Measurements from ENCODE around the gene TPD52L1.

Gene TPD52L1

GRCh38 chr6:125231133-125231532 is 77.6 kb downstream of the TPD52L1 start:
- Histone ChIP-seq H3K27ac (ENCODE audit: low read depth, low read length) (no peak overlapping the region), H3K9ac (ENCODE audit: low read depth in 1 of 2, low read length in 2 of 2) (no peak overlapping the region), H3K9me3 (ENCODE audit: control insufficient read depth in 1 of 2, low read length in 2 of 2) (no peaks in the 10 kb centered on the region), H3K27me3 (ENCODE audit: control insufficient read depth in 1 of 2, insufficient read depth in 2 of 2, low read length in 2 of 2) (no peaks in the 10 kb centered on the region), H3K4me3 (ENCODE audit: low read depth in 1 of 2, low read length in 2 of 2) (no peak overlapping the region), H3K36me3 (ENCODE audit: control insufficient read depth in 1 of 2, insufficient read depth in 2 of 2, low read length in 2 of 2) (no peaks in the 10 kb centered on the region), H3K4me1 (ENCODE audit: control insufficient read depth in 1 of 2, insufficient read depth in 2 of 2, low read length in 2 of 2) (peaks cover 0 to 6% of the 10 kb centered on the region in 2 donors)

GRCh38 chr6:125231574-125232343 is 78.2 kb downstream of the TPD52L1 start:
- Histone ChIP-seq H3K27me3 (ENCODE audit: control insufficient read depth in 1 of 2, insufficient read depth in 2 of 2, low read length in 2 of 2) (no peaks in the 10 kb centered on the region), H3K4me3 (ENCODE audit: low read depth in 1 of 2, low read length in 2 of 2) (no peak overlapping the region), H3K36me3 (ENCODE audit: control insufficient read depth in 1 of 2, insufficient read depth in 2 of 2, low read length in 2 of 2) (no peaks in the 10 kb centered on the region), H3K9ac (ENCODE audit: low read depth in 1 of 2, low read length in 2 of 2) (no peak overlapping the region), H3K27ac (ENCODE audit: low read depth, low read length) (no peak overlapping the region), H3K9me3 (ENCODE audit: control insufficient read depth in 1 of 2, low read length in 2 of 2) (no peaks in the 10 kb centered on the region), H3K4me1 (ENCODE audit: control insufficient read depth in 1 of 2, insufficient read depth in 2 of 2, low read length in 2 of 2) (peaks cover 0 to 6% of the 10 kb centered on the region in 2 donors)

GRCh38 chr6:125232466-125232865 is 78.9 kb downstream of the TPD52L1 start:
- Histone ChIP-seq H3K27me3 (ENCODE audit: control insufficient read depth in 1 of 2, insufficient read depth in 2 of 2, low read length in 2 of 2) (no peaks in the 10 kb centered on the region), H3K9ac (ENCODE audit: low read depth in 1 of 2, low read length in 2 of 2) (no peak overlapping the region), H3K27ac (ENCODE audit: low read depth, low read length) (no peak overlapping the region), H3K9me3 (ENCODE audit: control insufficient read depth in 1 of 2, low read length in 2 of 2) (no peaks in the 10 kb centered on the region), H3K4me1 (ENCODE audit: control insufficient read depth in 1 of 2, insufficient read depth in 2 of 2, low read length in 2 of 2) (peaks cover 0 to 6% of the 10 kb centered on the region in 2 donors), H3K4me3 (ENCODE audit: low read depth in 1 of 2, low read length in 2 of 2) (no peak overlapping the region), H3K36me3 (ENCODE audit: control insufficient read depth in 1 of 2, insufficient read depth in 2 of 2, low read length in 2 of 2) (no peaks in the 10 kb centered on the region)

- Histone ChIP-seq H3K4me3 (ENCODE audit: low read depth in 1 of 2, low read length in 2 of 2) (no peak overlapping the region), H3K27me3 (ENCODE audit: control insufficient read depth in 1 of 2, insufficient read depth in 2 of 2, low read length in 2 of 2) (no peaks in the 10 kb centered on the region), H3K9me3 (ENCODE audit: control insufficient read depth in 1 of 2, low read length in 2 of 2) (no peaks in the 10 kb centered on the region), H3K27ac (ENCODE audit: low read depth, low read length) (no peak overlapping the region), H3K36me3 (ENCODE audit: control insufficient read depth in 1 of 2, insufficient read depth in 2 of 2, low read length in 2 of 2) (no peaks in the 10 kb centered on the region), H3K4me1 (ENCODE audit: control insufficient read depth in 1 of 2, insufficient read depth in 2 of 2, low read length in 2 of 2) (peaks cover 0 to 6% of the 10 kb centered on the region in 2 donors), H3K9ac (ENCODE audit: low read depth in 1 of 2, low read length in 2 of 2) (no peak overlapping the region)
Measured at GRCh38 chr6:125233202-125233601, 79.6 kb downstream of the TPD52L1 start.

- Histone ChIP-seq H3K27ac (ENCODE audit: low read depth, low read length) (no peak overlapping the region), H3K27me3 (ENCODE audit: control insufficient read depth in 1 of 2, insufficient read depth in 2 of 2, low read length in 2 of 2) (no peaks in the 10 kb centered on the region), H3K4me1 (ENCODE audit: control insufficient read depth in 1 of 2, insufficient read depth in 2 of 2, low read length in 2 of 2) (peaks cover 0 to under 1% of the 10 kb centered on the region in 2 donors), H3K36me3 (ENCODE audit: control insufficient read depth in 1 of 2, insufficient read depth in 2 of 2, low read length in 2 of 2) (no peaks in the 10 kb centered on the region), H3K9me3 (ENCODE audit: control insufficient read depth in 1 of 2, low read length in 2 of 2) (peaks cover 0 to 9% of the 10 kb centered on the region in 2 donors), H3K4me3 (ENCODE audit: low read depth in 1 of 2, low read length in 2 of 2) (no peak overlapping the region), H3K9ac (ENCODE audit: low read depth in 1 of 2, low read length in 2 of 2) (no peak overlapping the region)
Measured at GRCh38 chr6:125236536-125237327, 83.2 kb downstream of the TPD52L1 start.

- H3K27ac ChIP-seq (ENCODE audit: low read depth, low read length), result no peak overlapping the region
- H3K36me3 ChIP-seq (ENCODE audit: control insufficient read depth in 1 of 2, insufficient read depth in 2 of 2, low read length in 2 of 2), result no peaks in the 10 kb centered on the region
Measured at GRCh38 chr6:125237764-125238163, 84.2 kb downstream of the TPD52L1 start.

GRCh38 chr6:125245109-125245508 is 91.5 kb downstream of the TPD52L1 start:
- Histone ChIP-seq H3K4me1 (ENCODE audit: control insufficient read depth in 1 of 2, insufficient read depth in 2 of 2, low read length in 2 of 2) (peaks cover 4 to 5% of the 10 kb centered on the region in 2 donors), H3K9me3 (ENCODE audit: control insufficient read depth in 1 of 2, low read length in 2 of 2) (peaks cover 3 to 15% of the 10 kb centered on the region in 2 donors), H3K27ac (ENCODE audit: low read depth, low read length) (no peak overlapping the region), H3K27me3 (ENCODE audit: control insufficient read depth in 1 of 2, insufficient read depth in 2 of 2, low read length in 2 of 2) (no peaks in the 10 kb centered on the region), H3K4me3 (ENCODE audit: low read depth in 1 of 2, low read length in 2 of 2) (no peak overlapping the region), H3K36me3 (ENCODE audit: control insufficient read depth in 1 of 2, insufficient read depth in 2 of 2, low read length in 2 of 2) (no peaks in the 10 kb centered on the region), H3K9ac (ENCODE audit: low read depth in 1 of 2, low read length in 2 of 2) (no peak overlapping the region)

More at GRCh38 chr6:125237764-125238163, 84.2 kb downstream of the TPD52L1 start:
- Histone ChIP-seq H3K4me3 (ENCODE audit: low read depth in 1 of 2, low read length in 2 of 2) (no peak overlapping the region), H3K27me3 (ENCODE audit: control insufficient read depth in 1 of 2, insufficient read depth in 2 of 2, low read length in 2 of 2) (no peaks in the 10 kb centered on the region), H3K4me1 (ENCODE audit: control insufficient read depth in 1 of 2, insufficient read depth in 2 of 2, low read length in 2 of 2) (no peaks in the 10 kb centered on the region), H3K9ac (ENCODE audit: low read depth in 1 of 2, low read length in 2 of 2) (no peak overlapping the region), H3K9me3 (ENCODE audit: control insufficient read depth in 1 of 2, low read length in 2 of 2) (peaks cover 0 to 14% of the 10 kb centered on the region in 2 donors)

- H3K27ac ChIP-seq (ENCODE audit: low read depth, low read length), result no peak overlapping the region
- no peak overlapping the region for H3K9ac ChIP-seq (ENCODE audit: low read depth in 1 of 2, low read length in 2 of 2)
- no peaks in the 10 kb centered on the region for H3K36me3 ChIP-seq (ENCODE audit: control insufficient read depth in 1 of 2, insufficient read depth in 2 of 2, low read length in 2 of 2)
- H3K27me3 ChIP-seq (ENCODE audit: control insufficient read depth in 1 of 2, insufficient read depth in 2 of 2, low read length in 2 of 2), result no peaks in the 10 kb centered on the region
- H3K4me1 ChIP-seq (ENCODE audit: control insufficient read depth in 1 of 2, insufficient read depth in 2 of 2, low read length in 2 of 2), result peaks cover 4 to 5% of the 10 kb centered on the region in 2 donors
- H3K9me3 ChIP-seq (ENCODE audit: control insufficient read depth in 1 of 2, low read length in 2 of 2), result peaks cover 3 to 10% of the 10 kb centered on the region in 2 donors
- H3K4me3 ChIP-seq (ENCODE audit: low read depth in 1 of 2, low read length in 2 of 2), result no peak overlapping the region
Measured at GRCh38 chr6:125245523-125246264, 92.1 kb downstream of the TPD52L1 start.

GRCh38 chr6:125246566-125246965 is 93.0 kb downstream of the TPD52L1 start:
- Histone ChIP-seq H3K9me3 (ENCODE audit: control insufficient read depth in 1 of 2, low read length in 2 of 2) (peaks cover 3 to 9% of the 10 kb centered on the region in 2 donors), H3K4me1 (ENCODE audit: control insufficient read depth in 1 of 2, insufficient read depth in 2 of 2, low read length in 2 of 2) (peaks cover 4 to 5% of the 10 kb centered on the region in 2 donors), H3K9ac (ENCODE audit: low read depth in 1 of 2, low read length in 2 of 2) (no peak overlapping the region), H3K36me3 (ENCODE audit: control insufficient read depth in 1 of 2, insufficient read depth in 2 of 2, low read length in 2 of 2) (no peaks in the 10 kb centered on the region), H3K27ac (ENCODE audit: low read depth, low read length) (no peak overlapping the region), H3K4me3 (ENCODE audit: low read depth in 1 of 2, low read length in 2 of 2) (no peak overlapping the region), H3K27me3 (ENCODE audit: control insufficient read depth in 1 of 2, insufficient read depth in 2 of 2, low read length in 2 of 2) (no peaks in the 10 kb centered on the region)

Data from duodenal mucosa (tissue), 2 donors.